ENCODE measurements around the gene NTNG1.
"Not testable (repeated sequence)": the region's sequence is repeated elsewhere in the genome, so short reads cannot be mapped to it uniquely, and the experiment has no call there.

NTNG1 gene

GRCh38 chr1:107213225-107213624 lies 72.4 kb downstream of the NTNG1 start:
- DNase-seq, result no peak

DNA sequence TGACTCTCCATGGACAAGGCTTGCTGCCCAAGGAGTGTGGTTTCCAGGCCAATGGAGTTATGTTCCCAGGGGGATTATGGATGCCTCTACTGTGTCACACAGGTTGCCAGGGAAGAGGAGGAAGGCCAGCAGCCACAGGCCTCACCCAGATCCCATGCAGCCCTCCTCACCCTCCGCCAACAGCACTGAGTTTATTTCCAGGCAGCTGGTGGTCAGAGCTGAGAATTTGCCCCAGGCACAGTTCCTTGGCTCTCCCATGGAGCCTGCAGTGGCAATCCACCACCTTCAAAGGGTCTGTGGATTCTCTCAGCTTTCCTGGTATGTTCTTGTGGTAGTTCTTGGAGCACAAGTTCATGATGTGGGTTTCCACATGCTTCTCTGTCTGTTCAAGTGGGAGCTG lies 79.2 kb downstream of the NTNG1 start:
- no peak for DNase-seq

GRCh38 chr1:107225706-107226105 lies 84.9 kb downstream of the NTNG1 start:
- no peak for DNase-seq

DNA sequence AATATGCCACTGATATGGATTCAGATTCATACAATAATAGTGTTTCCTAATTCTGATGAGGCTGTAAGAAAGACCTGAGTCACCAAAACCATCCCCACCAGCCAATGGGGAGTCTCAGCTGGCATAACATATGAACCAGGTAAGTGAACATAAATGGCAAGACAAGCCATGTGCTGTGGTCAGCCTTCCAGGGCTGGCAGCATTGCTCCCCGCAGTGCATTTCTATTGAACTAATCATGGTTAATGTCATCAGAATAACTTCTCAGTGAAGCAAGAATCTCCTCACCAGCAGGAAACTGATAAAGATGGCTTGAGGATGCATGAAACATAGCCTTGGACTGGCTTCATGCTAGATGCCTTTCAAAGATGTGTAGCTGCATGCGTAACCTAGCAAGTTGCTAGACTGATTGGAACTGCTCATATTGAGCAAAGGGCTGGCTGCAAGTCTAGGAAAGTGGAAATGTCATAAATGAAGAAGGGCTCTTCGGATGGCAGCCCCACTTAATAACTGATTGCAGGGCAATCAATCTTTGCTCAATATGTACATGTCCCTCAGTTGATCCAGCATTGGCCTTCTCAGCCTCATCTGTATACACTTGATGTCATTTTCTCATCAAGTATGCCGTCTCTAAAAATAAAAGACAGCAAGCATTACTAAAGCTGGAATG lies 88.0 kb downstream of the NTNG1 start:
- no peak for DNase-seq

DNA sequence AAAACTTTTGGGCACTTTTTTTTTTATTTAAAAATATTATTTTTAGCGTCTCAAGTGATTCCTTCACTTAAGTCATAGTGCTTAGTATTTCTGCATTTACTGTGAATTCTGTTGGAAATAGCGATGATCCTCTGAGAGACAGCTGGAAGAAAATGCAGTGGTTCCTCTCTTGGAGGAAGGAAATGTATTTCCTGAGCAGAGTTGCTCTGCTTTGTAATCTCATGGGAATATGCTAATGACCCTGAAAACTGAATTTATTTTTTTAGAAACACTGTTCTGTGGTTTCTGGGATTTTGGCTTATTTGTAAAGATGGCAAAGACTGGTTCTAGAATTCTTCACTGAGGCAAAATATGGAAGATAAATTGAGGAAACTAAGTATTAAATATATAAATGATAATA lies 88.9 kb downstream of the NTNG1 start:
- DNase-seq, result no peak

DNA sequence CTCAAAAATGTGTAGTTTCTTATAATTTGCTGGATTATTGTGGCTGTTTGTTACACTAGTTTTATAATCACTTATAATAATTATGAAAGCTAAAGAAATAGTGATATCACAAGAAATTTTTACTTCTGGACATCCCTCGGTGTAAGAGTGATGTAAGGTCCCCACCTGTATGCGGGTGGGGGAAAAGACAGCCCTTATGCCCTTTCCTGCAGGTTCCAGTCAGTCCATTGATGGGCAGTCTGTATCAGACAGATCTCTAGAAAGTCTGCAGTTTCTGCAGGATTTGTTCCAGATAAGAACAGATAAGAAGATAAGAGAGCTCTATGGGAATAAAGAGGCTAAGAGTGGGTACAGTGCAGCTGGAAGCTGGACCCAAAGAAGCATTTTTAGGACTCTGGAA lies 89.3 kb downstream of the NTNG1 start:
- no peak for DNase-seq

GRCh38 chr1:107231291-107231690 lies 90.5 kb downstream of the NTNG1 start:
- no peak for DNase-seq

DNA sequence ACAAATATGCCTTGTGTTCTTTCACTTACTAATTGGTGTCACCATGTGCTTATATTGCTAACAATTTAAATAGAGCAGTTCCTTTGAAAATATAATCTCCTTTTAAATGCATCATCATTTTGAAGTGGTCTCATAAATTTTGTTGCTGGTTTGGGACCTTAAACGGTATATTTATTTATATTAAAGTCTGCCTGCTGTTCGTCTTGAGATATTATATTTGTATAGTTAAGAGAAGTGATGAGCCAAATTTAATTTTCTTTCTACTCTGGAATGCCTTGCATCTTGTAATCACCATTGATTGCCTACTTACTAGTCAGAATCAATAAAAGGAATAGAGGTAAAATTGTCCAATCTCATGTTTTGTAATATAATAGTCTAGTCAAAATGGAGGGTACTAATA lies 91.6 kb downstream of the NTNG1 start:
- no peak for DNase-seq

- not testable (repeated sequence) for DNase-seq
Observed at GRCh38 chr1:107236760-107237159, 95.9 kb downstream of the NTNG1 start.

DNA sequence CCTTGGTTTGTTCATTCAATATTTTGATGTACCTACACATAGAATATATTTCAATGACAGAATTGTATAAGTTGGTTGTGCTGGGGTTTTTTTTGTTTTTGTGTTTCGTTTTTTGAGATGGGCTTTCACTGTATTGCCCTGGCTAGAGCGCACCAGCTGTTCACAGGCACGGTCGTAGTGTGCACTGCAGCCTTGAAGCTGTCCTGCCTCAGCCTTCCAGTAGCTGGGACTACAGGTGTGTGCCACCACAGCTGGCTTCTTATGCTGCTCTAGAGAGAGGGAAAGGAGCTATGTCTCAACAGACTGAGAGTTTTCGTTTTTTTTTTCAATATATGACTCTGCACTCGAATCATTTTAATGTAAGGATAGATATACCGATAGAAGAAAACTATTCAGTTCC lies 102.6 kb downstream of the NTNG1 start:
- DNase-seq, result no peak

DNA sequence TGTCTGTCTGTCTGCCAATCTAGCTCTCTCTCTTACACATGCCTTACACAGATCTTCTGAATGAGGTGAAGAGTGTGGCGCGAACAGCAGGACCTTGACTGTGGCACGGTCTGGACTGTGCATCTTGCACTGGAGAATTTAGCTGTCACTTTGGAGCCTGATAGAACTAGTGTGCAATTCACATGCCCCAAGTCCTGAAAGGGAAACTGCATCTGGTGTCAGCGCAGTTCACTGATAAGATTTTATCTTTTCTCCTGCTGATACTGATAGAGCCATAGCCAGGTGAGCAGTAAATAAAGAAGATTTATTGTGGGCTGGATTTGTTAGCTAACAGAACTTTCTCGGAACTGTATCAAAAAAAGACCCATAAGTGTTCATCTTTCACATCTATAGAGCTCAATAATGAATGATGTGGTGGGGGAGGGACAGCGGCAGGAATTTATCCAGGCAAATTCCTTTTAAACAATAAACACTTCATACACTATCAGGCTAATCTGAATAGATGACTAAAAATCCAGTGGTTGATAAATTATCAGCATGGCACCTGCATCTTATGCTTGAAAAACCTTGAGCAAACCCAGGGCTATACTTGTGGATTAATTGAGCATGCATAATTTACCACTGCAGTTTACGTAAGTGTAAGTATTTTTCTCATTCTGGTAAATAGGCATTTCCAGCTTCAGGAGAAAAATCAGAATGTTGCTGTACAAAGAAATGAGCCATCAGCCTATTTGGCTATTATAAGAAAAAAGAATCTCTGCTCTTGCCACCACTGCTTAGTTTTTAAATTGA lies 104.1 kb downstream of the NTNG1 start:
- no peak for DNase-seq

DNA sequence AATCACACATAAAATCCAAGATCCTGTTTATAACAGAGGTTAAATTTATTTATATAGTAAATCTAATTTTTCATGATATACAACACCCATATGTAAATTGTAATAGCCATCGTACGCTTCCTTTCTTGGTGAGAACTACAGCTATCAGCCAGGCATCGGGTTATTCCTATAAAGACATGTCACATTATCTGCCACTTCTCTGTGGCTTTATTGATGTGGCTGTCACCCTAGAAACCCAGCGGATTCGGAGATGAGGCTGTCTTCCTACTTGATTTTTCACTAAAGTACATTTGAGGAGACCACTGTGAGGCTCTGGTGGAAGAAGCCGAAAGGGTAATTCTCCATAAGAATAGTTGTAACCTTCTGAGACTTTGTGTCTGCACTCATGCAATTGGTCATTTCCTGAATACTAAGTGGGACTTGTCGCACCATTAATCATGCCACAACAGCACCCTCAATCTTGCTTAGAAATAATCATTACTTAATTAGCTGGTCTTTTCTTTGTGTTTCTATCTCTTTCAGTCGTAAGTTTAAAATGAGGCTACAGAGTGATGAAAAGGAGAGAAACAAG lies 106.0 kb downstream of the NTNG1 start:
- DNase-seq, result no peak

DNA sequence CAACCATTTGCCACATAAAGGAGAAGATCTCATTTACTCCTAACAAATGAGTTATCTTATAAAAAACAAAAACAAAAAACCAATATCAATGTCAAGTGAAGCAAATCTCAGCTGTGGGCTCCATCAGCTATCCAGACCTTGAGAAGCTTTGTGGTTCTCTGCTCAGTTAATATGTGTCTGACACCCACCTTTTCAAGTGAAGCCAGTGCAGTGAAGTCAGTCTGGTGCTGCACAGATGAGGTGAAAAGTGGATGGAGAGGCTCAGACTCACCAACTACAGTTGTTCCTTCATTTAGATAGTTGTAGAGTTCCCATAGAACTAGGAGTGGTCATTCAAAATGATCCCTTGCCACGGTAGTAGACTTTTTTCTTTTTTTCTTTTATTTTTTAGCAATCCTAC lies 106.8 kb downstream of the NTNG1 start:
- DNase-seq, result no peak

GRCh38 chr1:107250169-107250568 lies 109.3 kb downstream of the NTNG1 start:
- no peak for DNase-seq

DNA sequence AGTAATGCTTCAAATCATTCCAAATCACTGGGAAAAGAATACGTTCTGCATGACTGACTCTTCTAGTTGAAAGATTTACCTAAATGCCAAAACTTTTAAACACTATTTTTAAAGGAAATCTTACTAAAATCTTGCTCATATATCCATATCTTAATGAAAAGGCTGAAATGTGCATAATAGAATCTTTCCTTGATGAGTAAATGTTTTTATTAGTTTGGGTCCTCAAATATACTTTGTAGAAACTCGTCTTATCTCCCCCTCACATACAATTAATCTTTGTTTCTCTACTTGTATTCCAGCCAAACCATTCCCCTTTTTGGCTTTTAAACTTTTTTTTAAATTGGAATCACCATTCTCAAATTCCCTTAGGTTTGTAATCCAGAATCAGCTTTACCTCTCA lies 110.2 kb downstream of the NTNG1 start:
- DNase-seq, result no peak

- DNase-seq, result no peak
Observed at GRCh38 chr1:107251839-107252238, 111.0 kb downstream of the NTNG1 start.

- no peak for DNase-seq
Observed at GRCh38 chr1:107252271-107252670, 111.4 kb downstream of the NTNG1 start.

DNA sequence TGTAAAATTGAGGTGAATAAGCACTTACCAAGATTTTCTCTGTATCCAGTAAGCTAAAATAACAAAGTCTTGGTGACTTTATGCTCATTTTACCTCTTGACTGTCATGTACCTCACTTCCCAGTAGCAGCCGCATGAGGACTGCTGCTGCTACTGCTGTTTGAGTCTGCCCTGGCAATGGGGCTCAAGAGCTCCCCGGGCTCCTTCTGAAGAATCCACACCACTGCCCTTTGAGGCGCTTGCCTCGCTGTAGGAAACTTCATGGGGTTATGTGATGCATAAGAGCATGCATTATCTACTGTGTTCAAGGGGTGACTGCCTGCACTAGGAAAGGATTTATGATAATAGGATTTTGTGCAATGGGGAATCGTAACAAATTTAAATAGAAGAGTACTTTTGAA lies 113.5 kb downstream of the NTNG1 start:
- no peak for DNase-seq

- DNase-seq, result no peak
Observed at GRCh38 chr1:107255469-107255868, 114.6 kb downstream of the NTNG1 start.

- DNase-seq, result no peak
Observed at GRCh38 chr1:107262467-107263286, 121.8 kb downstream of the NTNG1 start.

DNA sequence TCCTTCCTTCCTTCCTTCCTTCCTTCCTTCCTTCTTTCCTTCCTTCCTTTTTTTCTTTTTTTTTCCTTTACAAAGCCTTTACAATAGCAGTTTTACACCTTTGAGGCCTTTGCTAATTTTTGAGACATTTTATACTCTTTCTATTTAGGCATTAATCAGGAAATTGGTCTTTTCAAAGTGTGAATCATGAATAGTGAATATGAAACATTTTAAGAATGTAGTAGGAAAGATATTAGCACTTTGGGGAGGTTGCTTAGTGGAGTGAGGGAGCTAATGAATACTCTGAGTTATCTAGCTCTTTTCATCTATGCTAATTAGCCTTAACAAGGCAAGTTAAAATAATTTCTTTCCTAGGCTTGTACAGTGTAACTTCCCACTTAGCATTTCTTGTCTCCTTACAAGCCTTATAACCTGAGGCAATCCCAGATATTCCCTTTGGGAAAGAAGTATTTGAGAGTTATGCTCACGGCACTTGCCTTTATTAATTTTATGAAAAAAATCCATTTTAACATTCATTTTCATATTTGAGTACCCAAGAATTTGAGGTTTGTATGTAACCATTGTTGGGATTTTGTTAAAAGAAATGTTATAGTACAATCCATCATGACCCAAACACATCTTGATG lies 122.6 kb downstream of the NTNG1 start:
- no peak for DNase-seq

- no peak for DNase-seq
Observed at GRCh38 chr1:107264007-107264406, 123.2 kb downstream of the NTNG1 start.

DNA sequence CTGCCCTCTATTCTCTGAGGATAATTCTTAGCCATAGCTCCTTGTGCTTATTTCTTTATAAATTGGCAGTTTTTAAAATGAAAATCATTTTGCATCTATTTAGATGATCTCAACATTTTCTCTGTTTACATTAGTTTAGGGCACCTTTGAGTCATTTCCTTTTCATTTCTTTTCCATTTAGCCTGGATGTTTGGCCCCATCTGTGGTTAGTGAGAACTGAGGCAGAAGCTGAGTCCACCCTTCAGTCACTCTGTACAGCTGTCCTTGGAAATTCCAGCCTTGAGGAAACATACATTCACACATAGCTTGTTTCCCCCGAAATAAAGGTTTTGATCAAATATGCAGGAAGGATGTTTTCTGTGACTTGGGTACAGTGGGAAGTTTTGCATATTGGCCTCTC lies 123.7 kb downstream of the NTNG1 start:
- no peak for DNase-seq

Measured in activated naive CD4-positive, alpha-beta T cell treated with anti-CD3 and anti-CD28 coated beads, Interleukin-2, amount 50 U/mL, for 16 hours (primary cell).